ENCODE data around the gene SEMA3D. TPM values are rescaled to one million over a fixed set of nuclear protein-coding genes. Genes with fewer than 3 reads are reported as not detected.

Gene SEMA3D
- total and polyA plus RNA-seq, 2 of the 4 experiments (the other 2 are of a cell fraction): 2.9 to 13.6 TPM

DNA sequence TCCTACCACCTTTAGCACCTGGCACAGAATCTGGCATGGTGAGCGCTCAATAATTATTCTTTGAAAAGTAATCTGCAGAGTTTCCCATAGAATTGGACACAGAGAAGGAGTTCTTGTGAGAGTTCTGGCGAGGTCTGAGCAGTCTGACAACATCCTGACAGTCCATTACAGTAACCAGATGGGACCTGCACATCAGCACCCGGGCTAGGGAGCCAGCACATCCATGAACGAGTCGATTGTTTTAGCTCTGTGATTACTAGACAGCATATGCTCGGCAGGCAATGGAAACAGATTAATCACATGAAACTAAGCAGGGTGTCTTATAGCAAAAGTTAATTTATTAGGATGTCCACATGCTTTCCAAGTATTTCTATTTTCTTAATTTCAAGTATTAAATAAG is 96.7 kb downstream of the SEMA3D start:
- no peak overlapping the region for H2AFZ ChIP-seq (replicated peaks; ENCODE audit: low read length, poor library complexity)
- H3K18ac ChIP-seq (ENCODE audit: low read depth, low read length): no peak overlapping the region
- in situ Hi-C loops (cut with MboI; ENCODE audit: low sequenced_read_pairs): no loop called here
- no peaks in the 10 kb centered on the region for H3K9me1 ChIP-seq (ENCODE audit: insufficient read depth, low read length)
- no TSS peak for BruUV-seq (replicated peaks)
- no peak overlapping the region for H2AK5ac ChIP-seq (ENCODE audit: low read depth, low read length)
- ATAC-seq (ENCODE audit: low read depth) (no peak), DNase-seq (no peak)
- H2BK20ac ChIP-seq (ENCODE audit: low read depth, low read length): no peak overlapping the region
- no peak overlapping the region for H4K8ac ChIP-seq (ENCODE audit: low read depth in 2 of 2, low read length in 2 of 2)
- no CpG with 5 or more reads among the region's 6 CpGs for WGBS, 2 experiments (ENCODE audit: extremely low coverage in 2 of 2, insufficient read length in 1 of 2)
- no peak overlapping the region for H2BK5ac ChIP-seq (ENCODE audit: low read depth, low read length, poor library complexity, severe bottlenecking)
- no peaks in the 10 kb centered on the region for H3K27me3 ChIP-seq (ENCODE audit: control insufficient read depth, insufficient read depth, low read length)
- no peak overlapping the region for H3K4me2 ChIP-seq (ENCODE audit: low read depth, low read length)
- TF ChIP-seq FOS (IDR thresholded peaks at IDR 0.05; ENCODE audit: low read depth, low read length): no peak
- TF ChIP-seq, protein P1, sequence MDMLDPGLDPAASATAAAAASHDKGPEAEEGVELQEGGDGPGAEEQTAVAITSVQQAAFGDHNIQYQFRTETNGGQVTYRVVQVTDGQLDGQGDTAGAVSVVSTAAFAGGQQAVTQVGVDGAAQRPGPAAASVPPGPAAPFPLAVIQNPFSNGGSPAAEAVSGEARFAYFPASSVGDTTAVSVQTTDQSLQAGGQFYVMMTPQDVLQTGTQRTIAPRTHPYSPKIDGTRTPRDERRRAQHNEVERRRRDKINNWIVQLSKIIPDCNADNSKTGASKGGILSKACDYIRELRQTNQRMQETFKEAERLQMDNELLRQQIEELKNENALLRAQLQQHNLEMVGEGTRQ (IDR thresholded peaks at IDR 0.05; ENCODE audit: low read depth, low read length): no peak
- no peak for TF ChIP-seq RAD21 (IDR thresholded peaks at IDR 0.05; ENCODE audit: low read length)
- no peak for TF ChIP-seq MAZ (IDR thresholded peaks at IDR 0.05; ENCODE audit: borderline replicate concordance, low read depth, low read length)
- TF ChIP-seq, protein P2, sequence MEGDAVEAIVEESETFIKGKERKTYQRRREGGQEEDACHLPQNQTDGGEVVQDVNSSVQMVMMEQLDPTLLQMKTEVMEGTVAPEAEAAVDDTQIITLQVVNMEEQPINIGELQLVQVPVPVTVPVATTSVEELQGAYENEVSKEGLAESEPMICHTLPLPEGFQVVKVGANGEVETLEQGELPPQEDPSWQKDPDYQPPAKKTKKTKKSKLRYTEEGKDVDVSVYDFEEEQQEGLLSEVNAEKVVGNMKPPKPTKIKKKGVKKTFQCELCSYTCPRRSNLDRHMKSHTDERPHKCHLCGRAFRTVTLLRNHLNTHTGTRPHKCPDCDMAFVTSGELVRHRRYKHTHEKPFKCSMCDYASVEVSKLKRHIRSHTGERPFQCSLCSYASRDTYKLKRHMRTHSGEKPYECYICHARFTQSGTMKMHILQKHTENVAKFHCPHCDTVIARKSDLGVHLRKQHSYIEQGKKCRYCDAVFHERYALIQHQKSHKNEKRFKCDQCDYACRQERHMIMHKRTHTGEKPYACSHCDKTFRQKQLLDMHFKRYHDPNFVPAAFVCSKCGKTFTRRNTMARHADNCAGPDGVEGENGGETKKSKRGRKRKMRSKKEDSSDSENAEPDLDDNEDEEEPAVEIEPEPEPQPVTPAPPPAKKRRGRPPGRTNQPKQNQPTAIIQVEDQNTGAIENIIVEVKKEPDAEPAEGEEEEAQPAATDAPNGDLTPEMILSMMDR (conservative IDR thresholded peaks at IDR 0.05; ENCODE audit: low read depth, low read length): no peak
- no peak for TF ChIP-seq MXI1 (IDR thresholded peaks at IDR 0.05; ENCODE audit: borderline replicate concordance, low read depth, low read length)
- no peak for TF ChIP-seq SMC3 (IDR thresholded peaks at IDR 0.05; ENCODE audit: low read depth, low read length)
- TF ChIP-seq NFE2L2 (IDR thresholded peaks at IDR 0.05; ENCODE audit: low read depth, low read length): no peak
- TF ChIP-seq RFX5 (IDR thresholded peaks at IDR 0.05; ENCODE audit: low read depth, low read length): no peak
- TF ChIP-seq RCOR1 (IDR thresholded peaks at IDR 0.05; ENCODE audit: insufficient replicate concordance, low read length): no peak
- TF ChIP-seq MAFK (IDR thresholded peaks at IDR 0.05; ENCODE audit: low read depth, low read length): no peak
- TF ChIP-seq, protein P3, sequence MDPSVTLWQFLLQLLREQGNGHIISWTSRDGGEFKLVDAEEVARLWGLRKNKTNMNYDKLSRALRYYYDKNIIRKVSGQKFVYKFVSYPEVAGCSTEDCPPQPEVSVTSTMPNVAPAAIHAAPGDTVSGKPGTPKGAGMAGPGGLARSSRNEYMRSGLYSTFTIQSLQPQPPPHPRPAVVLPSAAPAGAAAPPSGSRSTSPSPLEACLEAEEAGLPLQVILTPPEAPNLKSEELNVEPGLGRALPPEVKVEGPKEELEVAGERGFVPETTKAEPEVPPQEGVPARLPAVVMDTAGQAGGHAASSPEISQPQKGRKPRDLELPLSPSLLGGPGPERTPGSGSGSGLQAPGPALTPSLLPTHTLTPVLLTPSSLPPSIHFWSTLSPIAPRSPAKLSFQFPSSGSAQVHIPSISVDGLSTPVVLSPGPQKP (IDR thresholded peaks at IDR 0.05; ENCODE audit: borderline replicate concordance, low read depth, low read length): no peak
- TF ChIP-seq CHD1 (IDR thresholded peaks at IDR 0.05; ENCODE audit: low read depth, low read length): no peak
- no peak for TF ChIP-seq POLR2A (IDR thresholded peaks at IDR 0.05; ENCODE audit: low read depth, low read length)
- TF ChIP-seq BHLHE40 (IDR thresholded peaks at IDR 0.05; ENCODE audit: low read depth, low read length): no peak
- TF ChIP-seq CEBPB (IDR thresholded peaks at IDR 0.05; ENCODE audit: low read depth, low read length): no peak
- ChIA-PET POLR2A (ENCODE audit: unreplicated experiment) (no interaction called here), CTCF (no interaction called here)
- H3K4me1 ChIP-seq (ENCODE audit: control insufficient read depth, insufficient read depth, low read length): no peaks in the 10 kb centered on the region
- no peak overlapping the region for H2BK120ac ChIP-seq (ENCODE audit: low read depth, low read length)
- H3K79me1 ChIP-seq (ENCODE audit: low read depth in 1 of 2, low read length in 2 of 2): no peaks in the 10 kb centered on the region
- no peak overlapping the region for H3K4me3 ChIP-seq (ENCODE audit: insufficient read depth, low read depth, low read length)
- no peak overlapping the region for H2AK9ac ChIP-seq (replicated peaks; ENCODE audit: low read depth, low read length, poor library complexity)
- H3K14ac ChIP-seq (replicated peaks; ENCODE audit: low read depth, low read length): no peak overlapping the region
- H3K4ac ChIP-seq (ENCODE audit: low read depth, low read length): no peak overlapping the region
- no peak overlapping the region for H4K5ac ChIP-seq (ENCODE audit: low read depth, low read length)
- no peak overlapping the region for H3K23ac ChIP-seq (ENCODE audit: low read depth, low read length)
- no peak overlapping the region for H3K56ac ChIP-seq (ENCODE audit: extremely low read depth, insufficient read depth, low read length)
- intact Hi-C loops (cut with micrococcal nuclease): no loop called here
- H4K20me1 ChIP-seq (ENCODE audit: insufficient read depth, low read length): no peaks in the 10 kb centered on the region
- dilution Hi-C loops (cut with HindIII; ENCODE audit: low sequenced_read_pairs, unreplicated experiment): no loop called here
- no peak overlapping the region for H3K27ac ChIP-seq (ENCODE audit: insufficient read depth, low read length)
- H2BK15ac ChIP-seq (ENCODE audit: low read depth, low read length): no peak overlapping the region
- no peaks in the 10 kb centered on the region for H3K9me3 ChIP-seq (ENCODE audit: control insufficient read depth, insufficient read depth, low read length)
- H3K9ac ChIP-seq (ENCODE audit: low read depth, low read length): no peak overlapping the region
- H3K36me3 ChIP-seq (ENCODE audit: control insufficient read depth, insufficient read depth, low read length): no peaks in the 10 kb centered on the region
- no peak overlapping the region for H4K91ac ChIP-seq (ENCODE audit: insufficient read depth, low read depth, low read length)
